Stimulated activated CD4-positive, alpha-beta T cell treated with anti-CD3 and anti-CD28 coated beads, Interleukin-15, amount 100 ng/mL, for 24 hours (primary cell): Measurements from ENCODE around the gene CEP192.
"Not testable (repeated sequence)": the region's sequence is repeated elsewhere in the genome, so short reads cannot be mapped to it uniquely, and the experiment has no call there.

Experiments used
- DNase-seq: peaks from one replicate; pipeline ENCODE4 v3.0.0-alpha.2; 2020

The CEP192 gene

DNA sequence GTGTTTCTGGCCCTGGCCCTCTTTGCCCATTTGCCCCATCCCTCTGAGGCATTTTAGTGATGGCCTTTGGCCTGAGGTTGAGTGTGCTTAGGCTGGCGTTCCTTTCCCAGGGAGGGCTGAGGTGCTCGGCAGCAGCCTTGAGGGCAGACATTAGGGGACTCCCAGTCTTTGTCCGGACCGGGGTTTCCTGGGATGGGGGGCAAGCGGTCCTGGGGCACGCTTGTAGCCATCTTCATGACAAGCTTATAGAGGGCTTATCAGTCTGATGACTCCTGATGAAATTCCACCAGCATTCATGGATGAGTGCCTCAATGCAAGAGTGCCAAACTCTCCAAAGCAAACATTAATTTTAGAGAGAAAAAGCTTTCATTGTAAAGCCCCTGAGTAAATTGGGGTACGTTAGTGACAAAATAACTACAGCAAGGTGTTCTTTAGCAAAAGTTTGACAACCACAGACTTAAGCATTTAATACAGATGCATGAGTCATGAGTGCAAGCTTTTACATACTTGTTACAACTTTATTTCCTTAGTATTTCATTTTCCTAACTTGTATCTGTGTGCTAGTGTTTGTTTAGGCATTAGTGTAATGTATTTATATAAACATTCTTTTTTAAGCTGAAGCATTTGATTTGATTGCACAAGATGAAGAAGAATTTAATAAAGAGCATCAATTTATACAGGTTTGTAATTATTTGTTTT is 45.6 kb downstream of the CEP192 start:
- DNase-seq = no peak

- no peak for DNase-seq
These were observed 48.6 kb downstream of the CEP192 start for GRCh38 chr18:13039806-13040205.

GRCh38 chr18:13043066-13043465 is 51.9 kb downstream of the CEP192 start:
- no peak for DNase-seq

- DNase-seq = no peak
These were observed 57.0 kb downstream of the CEP192 start for GRCh38 chr18:13048061-13048595.

DNA sequence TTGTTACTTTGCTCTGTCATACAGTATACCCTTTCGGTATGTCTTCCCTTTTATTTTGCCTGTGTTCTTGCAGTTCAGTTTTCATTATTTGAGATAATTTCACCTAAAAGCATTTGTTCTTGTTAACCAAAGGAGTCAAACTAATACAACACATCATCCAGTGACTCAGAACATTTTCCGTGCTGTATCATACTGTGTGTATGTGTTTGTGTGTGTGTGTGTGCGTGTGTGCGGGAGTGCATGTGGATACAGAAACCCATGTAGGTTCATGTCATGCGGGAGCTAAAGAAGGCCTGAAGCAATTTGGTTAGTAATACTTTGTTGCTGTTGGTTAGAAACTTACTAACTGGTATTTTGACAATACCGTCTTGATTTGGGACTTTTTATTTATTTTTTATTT is 60.0 kb downstream of the CEP192 start:
- peak; percentile 37 for DNase-seq

DNA sequence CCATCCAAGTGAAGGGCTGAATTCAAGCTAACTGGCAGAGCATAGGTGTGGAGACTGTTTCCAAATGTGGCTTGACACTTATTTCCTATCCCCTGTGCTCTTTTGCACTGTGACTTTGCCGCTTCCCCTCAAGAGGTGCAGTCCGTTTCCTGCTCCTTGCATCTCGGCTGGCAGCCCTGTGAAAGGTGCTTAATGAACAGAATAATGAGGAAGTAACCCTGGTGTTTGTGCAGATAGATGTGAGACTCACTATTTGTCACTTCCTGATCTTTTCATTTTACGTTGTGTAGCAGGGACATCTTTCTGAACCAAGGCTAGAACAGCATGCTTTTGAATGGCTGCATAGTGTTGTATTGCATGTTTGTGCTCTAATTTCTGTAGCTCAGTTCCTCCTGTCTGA is 60.8 kb downstream of the CEP192 start:
- no peak for DNase-seq

DNA sequence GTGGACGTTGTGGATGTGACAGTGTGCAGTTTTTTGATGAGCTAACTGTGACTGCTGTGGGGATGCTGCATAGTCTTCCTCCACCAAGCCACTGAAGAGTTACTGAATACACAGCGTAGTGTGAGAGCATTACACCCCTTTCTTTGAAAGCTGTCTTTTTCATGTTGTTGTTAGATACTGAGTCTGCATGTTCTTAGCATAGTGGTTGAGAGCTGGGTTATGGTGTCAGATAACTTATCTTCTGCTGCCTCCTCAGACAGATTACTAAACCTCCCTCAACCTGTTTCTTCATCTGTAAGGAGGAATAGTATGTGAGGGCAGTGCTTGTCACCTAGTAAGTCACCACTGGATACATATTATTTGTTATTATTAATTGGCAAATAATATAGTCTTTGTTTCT is 63.2 kb downstream of the CEP192 start:
- DNase-seq = no peak

- DNase-seq = no peak
These were observed 70.5 kb downstream of the CEP192 start for GRCh38 chr18:13061630-13062189.

DNA sequence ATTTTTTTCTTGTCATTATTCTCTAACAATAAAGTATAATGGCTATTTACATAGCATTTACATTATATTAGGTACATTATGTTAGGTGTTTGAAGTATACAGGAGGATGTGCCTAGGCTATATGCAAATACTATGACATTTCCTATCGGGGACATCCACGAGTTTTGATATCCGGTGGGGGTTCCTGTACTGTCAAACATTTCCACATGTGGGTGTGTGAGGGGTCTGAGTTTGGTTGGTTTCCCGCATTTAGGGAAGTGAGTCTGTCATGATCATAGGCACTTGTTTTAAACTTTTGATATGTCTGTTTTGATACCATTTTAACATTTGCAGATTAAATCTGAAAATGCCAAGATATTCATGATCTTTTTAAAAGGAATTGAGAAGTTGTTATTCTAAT is 76.0 kb downstream of the CEP192 start:
- peak; percentile 32 for DNase-seq

GRCh38 chr18:13067966-13068365 is 76.8 kb downstream of the CEP192 start:
- DNase-seq = no peak

- no peak for DNase-seq
These were observed 79.3 kb downstream of the CEP192 start for GRCh38 chr18:13070460-13070859.

GRCh38 chr18:13076886-13077285 is 85.7 kb downstream of the CEP192 start:
- no peak for DNase-seq

DNA sequence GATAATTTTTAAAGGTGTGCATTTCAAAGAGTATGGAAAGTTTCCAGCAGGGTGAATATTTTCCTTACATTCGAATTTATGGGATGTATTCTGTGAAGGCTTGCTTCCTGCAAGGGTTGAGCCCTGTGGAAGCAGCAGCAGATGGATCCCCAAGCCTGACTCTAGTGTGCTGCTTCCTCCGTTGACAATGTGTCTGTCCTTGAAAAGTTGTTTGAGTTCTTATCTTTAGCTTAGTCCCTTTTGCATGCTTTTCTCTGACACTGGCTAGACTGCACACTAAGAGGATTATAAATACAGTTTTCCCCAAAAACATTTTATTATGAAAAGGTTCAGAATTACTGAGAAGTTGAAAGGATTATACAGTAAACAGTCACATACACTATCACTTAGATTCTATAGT is 86.3 kb downstream of the CEP192 start:
- no peak for DNase-seq

GRCh38 chr18:13078065-13078464 is 86.9 kb downstream of the CEP192 start:
- DNase-seq = not testable (repeated sequence)

- DNase-seq = no peak
These were observed 95.7 kb downstream of the CEP192 start for GRCh38 chr18:13086906-13087305.

DNA sequence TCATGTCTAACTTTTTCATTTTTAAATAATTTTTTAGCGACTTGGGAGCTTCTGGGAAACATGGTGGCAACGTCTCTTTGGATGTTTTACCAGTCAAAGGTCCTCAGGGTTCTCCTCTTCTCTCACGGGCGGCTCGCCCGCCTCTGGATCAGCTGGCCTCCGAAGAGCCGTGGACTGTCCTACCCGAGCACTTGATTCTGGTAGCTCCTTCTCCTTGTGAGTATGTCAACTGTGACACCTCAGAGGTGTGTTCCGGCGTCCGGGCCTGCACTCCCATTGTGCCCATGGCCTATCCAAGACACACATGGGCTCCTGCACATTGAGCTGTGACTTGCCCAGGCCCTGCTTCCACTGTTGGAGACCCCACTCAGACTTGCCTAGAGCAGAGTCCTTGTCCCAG is 104.3 kb downstream of the CEP192 start:
- DNase-seq = no peak

DNA sequence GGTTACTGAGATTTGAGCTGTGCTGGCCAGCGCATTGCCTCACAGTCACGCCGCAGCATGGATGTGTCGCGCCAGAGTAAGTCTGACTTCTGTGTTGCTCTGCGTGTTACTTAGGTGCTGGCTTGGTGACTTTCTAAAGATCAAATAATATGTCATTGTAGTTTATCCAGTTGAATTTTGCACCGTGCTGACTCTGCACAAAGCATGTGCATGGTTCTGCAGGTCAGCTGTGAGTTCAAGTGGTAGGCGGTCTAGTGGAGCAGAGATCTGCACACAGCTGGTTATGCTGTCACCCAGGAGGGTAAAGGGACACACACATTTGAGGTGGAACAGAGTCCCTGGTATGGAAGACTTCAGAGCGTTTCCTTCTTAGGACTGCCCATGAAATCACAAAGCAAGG is 105.1 kb downstream of the CEP192 start:
- DNase-seq = no peak

- no peak for DNase-seq
These were observed 105.6 kb downstream of the CEP192 start for GRCh38 chr18:13096719-13097118.

DNA sequence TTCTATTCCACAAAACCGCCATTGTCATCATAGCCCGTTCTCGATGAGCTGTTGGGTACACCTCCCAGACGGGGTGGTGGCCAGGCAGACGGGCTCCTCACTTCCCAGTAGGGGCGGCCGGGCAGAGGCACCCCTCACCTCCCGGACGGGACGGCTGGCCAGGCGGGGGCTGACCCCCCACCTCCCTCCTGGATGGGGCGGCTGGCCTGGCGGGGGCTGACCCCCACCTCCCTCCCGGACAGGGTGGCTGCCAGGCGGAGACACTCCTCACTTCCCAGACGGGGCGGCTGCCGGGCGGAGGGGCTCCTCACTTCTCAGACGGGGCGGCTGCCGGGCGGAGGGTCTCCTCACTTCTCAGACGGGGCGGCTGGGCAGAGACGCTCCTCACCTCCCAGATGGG is 106.9 kb downstream of the CEP192 start:
- DNase-seq = not testable (repeated sequence)

DNA sequence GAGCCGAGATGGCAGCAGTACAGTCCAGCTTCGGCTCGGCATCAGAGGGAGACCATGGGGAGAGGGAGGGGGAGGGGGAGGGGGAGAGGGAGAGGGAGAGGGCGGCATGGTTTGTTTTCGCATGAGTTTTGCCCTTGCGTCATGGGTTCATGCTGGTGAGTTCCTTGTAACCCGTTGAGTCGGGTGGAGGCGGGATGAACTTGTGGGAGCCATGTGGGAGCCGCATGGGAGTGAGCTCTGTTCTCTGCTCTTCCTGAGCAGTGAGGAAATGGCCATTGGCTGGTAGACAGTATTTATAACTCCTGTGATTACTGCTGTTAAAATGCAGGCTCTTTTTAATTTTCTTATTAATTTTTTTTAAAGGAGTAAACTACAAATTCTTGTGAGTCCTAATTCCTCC is 108.0 kb downstream of the CEP192 start:
- no peak for DNase-seq

- DNase-seq = no peak
These were observed 109.9 kb downstream of the CEP192 start for GRCh38 chr18:13100942-13101658.

DNA sequence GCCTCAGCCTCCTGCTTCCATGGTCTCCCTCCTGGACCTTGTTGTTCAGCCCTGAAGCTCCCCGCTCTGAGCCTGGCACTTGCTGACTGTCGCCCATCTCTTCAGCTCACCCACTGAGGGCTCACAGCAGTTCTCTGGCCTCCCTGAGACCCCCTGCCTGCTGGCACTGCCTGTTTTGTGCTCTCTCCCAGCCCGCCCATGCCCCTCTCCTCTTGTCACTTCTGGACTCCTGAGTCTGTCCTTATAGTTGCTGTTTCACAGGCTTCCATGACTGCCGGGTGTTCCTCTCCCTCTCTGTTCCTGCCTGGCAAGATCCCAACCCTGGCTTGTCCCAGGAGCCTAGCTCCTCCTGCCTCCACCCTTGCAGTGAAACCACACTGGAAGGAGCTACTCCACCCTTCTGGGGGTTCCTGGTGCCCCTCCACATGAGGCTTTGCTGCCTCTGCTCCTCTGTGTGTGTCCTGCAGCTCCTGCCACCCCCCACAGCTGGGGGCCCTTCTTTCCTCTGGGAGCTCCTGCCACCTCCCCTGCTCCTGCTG is 110.6 kb downstream of the CEP192 start:
- no peak for DNase-seq

DNA sequence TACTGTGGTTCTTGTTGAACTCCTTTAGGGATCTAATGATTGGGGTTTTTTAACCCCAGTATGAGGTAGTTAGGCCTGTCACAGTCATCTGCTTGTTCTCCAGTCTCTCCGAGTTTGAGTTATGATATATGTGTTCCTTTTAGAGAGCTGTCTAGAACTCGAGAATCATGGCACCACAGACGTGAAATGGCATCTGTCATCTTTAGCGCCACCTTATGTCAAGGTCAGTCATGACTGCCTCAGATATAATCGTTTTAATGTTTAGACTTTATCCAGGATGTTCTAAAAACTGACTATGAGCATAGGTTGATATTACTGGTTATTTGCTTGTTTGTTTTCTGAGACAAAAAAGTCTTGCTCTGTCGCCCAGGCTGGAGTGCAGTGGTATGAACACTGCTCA is 112.2 kb downstream of the CEP192 start:
- no peak for DNase-seq

DNA sequence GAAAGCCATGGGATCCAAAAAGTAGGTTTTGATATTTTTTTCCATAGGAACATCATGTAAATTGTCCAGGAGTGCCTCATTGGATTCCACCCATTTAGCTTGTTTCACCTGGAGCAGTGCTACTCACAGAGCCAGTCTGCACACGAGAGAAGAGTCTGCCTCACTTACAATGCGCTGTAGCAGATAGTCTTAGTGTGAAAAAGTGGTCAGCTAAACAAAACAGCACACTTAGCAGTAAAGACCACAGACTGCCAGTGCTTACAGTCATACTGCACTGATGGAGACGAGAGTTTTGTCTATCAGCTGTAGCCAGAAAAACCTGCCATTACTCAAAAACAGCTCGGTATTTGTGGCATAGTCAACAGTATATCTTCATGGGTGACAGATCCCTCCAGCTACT is 113.9 kb downstream of the CEP192 start:
- DNase-seq = no peak
